GM19372 (cell line): ENCODE data around the gene NLGN4X.

Experiments
- ATAC-seq: cut with Tn5 transposase; IDR thresholded peaks from one replicate; pipeline ENCODE4 v1.9.1; 2021; ENCODE audit warnings: mild to moderate bottlenecking, low read depth, moderate library complexity; ENCODE audit not compliant: unreplicated experiment

NLGN4X gene

DNA sequence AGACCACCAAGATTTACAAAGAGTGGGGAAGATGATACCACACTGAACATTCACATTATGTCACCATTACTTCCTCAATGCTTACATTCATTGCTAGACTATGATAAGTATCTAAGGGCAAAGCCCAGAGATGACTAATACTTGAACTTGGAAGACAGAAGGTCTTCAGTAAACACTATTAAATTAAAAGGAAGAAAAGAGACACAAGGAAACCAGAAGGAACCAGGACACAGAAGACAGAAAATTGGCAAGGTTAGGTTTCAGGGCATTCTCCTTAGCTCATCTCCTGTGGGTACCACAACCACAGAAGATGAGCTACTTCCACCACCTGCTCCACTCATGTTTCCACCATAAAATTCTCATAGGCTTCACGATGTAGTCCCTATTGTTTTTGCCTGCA is 64.9 kb downstream of the NLGN4X start:
- no peak for ATAC-seq

- ATAC-seq = no peak
Measured at GRCh38 chrX:6159468-6159867, 69.2 kb downstream of the NLGN4X start.

- no peak for ATAC-seq
Measured at GRCh38 chrX:6151971-6152370, 76.7 kb downstream of the NLGN4X start.

- ATAC-seq = no peak
Measured at GRCh38 chrX:6149060-6149872, 79.4 kb downstream of the NLGN4X start.

DNA sequence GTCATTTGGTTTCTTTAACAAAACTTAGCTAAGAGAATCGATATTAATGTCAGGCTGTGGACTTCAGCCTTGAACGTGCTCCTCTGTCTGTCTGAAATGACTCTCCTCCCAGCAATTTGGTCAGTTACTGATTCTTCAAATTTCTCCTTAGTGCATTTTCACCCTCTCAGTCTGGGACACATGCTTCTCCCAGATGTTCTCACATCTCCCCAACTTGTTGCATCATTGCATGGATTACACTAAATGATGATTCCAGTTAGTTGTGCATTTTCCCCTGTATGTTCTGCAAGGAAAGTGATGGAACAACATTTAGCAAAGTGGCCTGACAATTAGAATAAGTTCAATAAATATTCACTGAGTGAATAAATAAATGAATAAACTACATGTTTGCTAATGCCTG is 94.4 kb downstream of the NLGN4X start:
- ATAC-seq = no peak

- no peak for ATAC-seq
Measured at GRCh38 chrX:6132970-6133369, 95.7 kb downstream of the NLGN4X start.

DNA sequence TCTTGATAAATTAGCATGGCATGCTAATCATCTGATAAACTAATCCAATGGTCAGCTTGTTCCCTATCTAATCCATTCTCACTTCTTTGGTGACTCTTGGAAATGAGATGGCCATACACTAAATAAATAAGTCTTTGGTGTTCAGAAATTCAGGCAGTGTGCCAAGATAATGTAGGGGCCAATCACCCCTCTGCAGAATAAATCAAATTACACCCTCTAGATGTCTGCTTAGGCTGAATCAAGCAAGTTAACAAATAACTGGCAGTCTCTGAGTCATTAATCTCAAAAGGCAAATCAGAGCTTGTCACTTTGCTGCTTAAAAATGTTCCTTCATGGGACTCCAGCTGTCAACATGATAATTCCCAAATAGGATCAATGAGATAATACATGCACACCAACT is 97.4 kb downstream of the NLGN4X start:
- no peak for ATAC-seq

DNA sequence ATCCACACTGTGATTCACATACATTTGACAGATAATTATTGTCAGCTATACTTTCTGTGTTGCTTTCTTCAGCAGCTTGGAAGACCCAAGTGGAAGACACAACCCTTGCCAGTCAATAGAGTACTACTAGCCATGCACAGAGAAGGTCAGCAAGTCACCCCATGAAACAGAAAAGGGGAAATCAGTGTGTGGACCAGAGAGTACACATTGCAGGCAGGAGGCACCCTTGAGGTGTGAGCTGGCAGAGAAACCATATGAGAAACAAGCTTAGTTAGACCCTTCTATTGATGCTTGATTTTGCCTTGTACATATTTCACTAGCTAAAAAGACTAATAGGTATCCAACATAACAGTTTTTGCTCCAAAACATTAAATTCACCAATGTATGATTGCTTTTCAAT is 99.5 kb downstream of the NLGN4X start:
- ATAC-seq = no peak

- no peak for ATAC-seq
Measured at GRCh38 chrX:6120329-6120728, 108.3 kb downstream of the NLGN4X start.

DNA sequence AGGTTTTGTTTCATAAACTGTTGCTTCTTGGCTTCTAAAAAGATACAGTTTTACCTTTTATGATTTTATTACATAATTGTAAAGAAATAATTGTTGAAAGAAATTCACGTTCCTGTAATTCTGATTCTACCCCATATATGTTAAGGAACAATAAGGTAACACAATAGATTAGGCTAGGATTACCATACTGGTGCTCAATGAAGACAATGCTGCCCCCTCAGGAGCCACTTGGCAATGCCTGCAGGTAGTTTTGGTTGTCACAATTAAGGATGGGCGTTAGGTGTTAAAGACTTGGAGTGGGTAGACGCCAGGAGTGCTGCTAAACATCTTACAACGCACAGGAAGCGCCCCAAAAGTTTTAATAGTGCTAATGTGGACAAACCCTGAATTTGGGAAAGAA is 133.2 kb downstream of the NLGN4X start:
- ATAC-seq = no peak

- ATAC-seq = peak; percentile 74
Measured at GRCh38 chrX:6074532-6074931, 154.1 kb downstream of the NLGN4X start.

- no peak for ATAC-seq
Measured at GRCh38 chrX:6071731-6072130, 156.9 kb downstream of the NLGN4X start.

DNA sequence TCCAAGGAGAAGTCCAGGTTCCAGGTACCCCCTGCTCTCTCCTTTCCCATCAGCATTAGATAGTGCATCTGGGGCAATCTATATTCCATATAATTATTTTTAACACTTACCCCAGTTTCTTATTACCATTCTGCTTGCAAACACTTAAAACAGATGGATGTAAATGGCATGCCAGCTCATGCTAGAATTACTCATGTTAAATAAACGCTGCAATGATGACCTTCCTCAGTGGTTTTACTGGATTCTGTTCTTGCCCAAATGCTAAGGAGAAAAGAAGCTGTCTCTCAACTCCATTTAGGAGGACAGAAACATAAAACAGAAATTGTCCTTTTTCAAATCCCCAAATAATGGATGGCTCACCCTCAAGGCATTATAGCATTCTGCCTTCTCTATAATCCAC is 161.1 kb downstream of the NLGN4X start:
- ATAC-seq = no peak

- ATAC-seq = no peak
Measured at GRCh38 chrX:6053141-6053540, 175.5 kb downstream of the NLGN4X start.

DNA sequence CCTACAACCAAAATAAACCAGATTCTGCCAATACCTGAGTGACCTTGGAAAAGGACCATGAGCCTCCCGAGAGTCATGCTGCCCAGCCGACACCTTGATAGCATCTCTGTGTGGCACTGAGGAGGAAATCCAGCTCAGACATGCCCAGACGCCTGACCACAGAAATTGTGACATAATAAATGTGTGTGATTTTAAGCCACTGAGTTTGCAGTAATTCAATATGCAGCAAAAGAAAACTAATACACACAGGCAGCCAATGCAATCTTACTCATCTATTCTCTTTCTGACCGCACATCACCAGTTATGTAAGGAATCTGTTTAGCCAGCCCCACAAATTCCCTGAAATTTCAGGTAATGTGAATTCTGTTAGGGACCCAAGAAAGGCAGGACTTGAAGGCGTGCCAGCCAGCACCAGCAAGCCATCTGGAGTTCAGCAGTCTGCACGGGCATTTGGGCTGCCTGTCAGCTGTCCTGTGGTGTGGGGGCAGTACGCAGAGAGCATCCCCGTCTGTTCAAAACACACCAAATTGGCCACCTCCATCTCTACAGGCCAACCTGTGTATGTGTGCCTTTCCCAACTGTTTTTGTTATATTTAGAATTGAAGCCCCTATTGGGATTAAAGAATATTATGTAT is 176.4 kb downstream of the NLGN4X start:
- no peak for ATAC-seq

- no peak for ATAC-seq
Measured at GRCh38 chrX:6049132-6049531, 179.5 kb downstream of the NLGN4X start.

DNA sequence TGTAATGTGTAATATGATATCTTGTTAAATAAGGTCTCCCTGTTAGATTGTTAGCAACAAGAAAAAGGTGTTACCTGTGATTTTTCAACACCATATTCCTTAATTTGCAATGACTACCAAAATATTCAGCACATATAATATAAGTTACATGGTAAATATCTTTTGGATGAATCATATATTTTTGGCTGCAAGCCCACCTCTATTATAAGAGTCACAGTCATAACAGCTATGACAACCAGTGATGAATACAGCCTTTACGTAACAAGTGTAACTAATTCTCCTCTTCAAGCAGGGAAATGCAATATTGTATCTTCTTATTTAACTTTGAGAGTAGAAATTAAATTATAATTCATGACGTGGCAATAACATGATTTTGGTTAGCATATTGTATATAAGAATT is 187.0 kb downstream of the NLGN4X start:
- ATAC-seq = no peak

- ATAC-seq = no peak
Measured at GRCh38 chrX:6029014-6029413, 199.7 kb downstream of the NLGN4X start.

DNA sequence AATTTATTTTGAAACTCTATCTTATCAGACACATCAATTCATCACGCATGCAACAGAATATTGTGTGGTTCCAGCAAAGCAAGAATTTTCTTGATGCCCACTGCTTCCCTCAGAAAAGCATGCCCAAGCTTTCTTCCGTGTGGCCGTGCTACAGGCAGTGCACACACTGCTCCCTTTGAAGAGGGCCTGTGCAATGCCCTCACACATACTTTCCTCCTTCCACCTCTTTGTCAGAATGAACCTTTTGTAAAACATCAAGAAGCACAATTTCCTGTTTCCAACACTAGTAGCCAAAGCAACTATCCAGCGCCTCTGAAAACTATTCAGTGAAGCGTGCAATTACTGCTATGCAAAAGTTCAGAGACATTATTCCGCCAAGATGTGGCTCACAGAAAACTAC is 201.7 kb downstream of the NLGN4X start:
- no peak for ATAC-seq

- no peak for ATAC-seq
Measured at GRCh38 chrX:6026429-6026828, 202.2 kb downstream of the NLGN4X start.

GRCh38 chrX:6024204-6024603 is 204.5 kb downstream of the NLGN4X start:
- ATAC-seq = no peak
